Lung (tissue), 12 donors: ENCODE measurements around the gene GMIP. TPM values are rescaled to one million over a fixed set of nuclear protein-coding genes. Genes with fewer than 3 reads are reported as not detected.

ENCODE experiments used
- ATAC-seq: fragments of 200-7000 bp; cut with Tn5 transposase; one replicate; pipeline ENCODE4 v1.9.1; 2020; ENCODE audit warnings: moderate number of reproducible peaks; ENCODE audit not compliant: insufficient read depth, low FRiP score
- DNase-seq, 3 donors: peaks; one replicate each; pipeline ENCODE4 v3.0.0-alpha.2; 2013 to 2017
- H3K27ac ChIP-seq, 2 donors: one replicate each; pipeline ENCODE4 v1.5.1; 2013; ENCODE audit warnings: mild to moderate bottlenecking in 2 of 2, moderate library complexity in 2 of 2, control low read depth in 1 of 2, inconsistent platforms in 1 of 2, low read depth in 1 of 2, low read length in 1 of 2
- H3K27me3 ChIP-seq, 3 donors: one replicate each; pipeline ENCODE4 v1.5.1; 2013; ENCODE audit warnings: low read length in 2 of 3; ENCODE audit not compliant: control insufficient read depth in 3 of 3, insufficient read depth in 3 of 3
- H3K36me3 ChIP-seq, 4 donors: one replicate each; pipeline ENCODE4 v1.5.1; 2013; ENCODE audit warnings: low read length in 4 of 4, mild to moderate bottlenecking in 1 of 4, moderate library complexity in 1 of 4; ENCODE audit not compliant: control insufficient read depth in 4 of 4, insufficient read depth in 4 of 4
- H3K4me1 ChIP-seq, 5 donors: one replicate each; pipeline ENCODE4 v1.5.1; 2013; ENCODE audit warnings: low read length in 5 of 5, mild to moderate bottlenecking in 2 of 5, moderate library complexity in 1 of 5; ENCODE audit not compliant: control insufficient read depth in 5 of 5, insufficient read depth in 5 of 5
- H3K4me3 ChIP-seq: one replicate; pipeline ENCODE4 v1.5.1; 2013; ENCODE audit warnings: mild to moderate bottlenecking, control low read depth, moderate library complexity
- H3K9ac ChIP-seq, 2 donors: one replicate each; pipeline ENCODE4 v1.5.1; 2013; ENCODE audit warnings: low read length in 2 of 2, control low read depth in 1 of 2; ENCODE audit not compliant: insufficient read depth in 1 of 2
- H3K9me3 ChIP-seq, 4 donors: one replicate each; pipeline ENCODE4 v1.5.1; 2013; ENCODE audit warnings: low read length in 3 of 4, mild to moderate bottlenecking in 1 of 4, moderate library complexity in 1 of 4; ENCODE audit not compliant: control insufficient read depth in 4 of 4, insufficient read depth in 3 of 4
- WGBS, 2 donors: extraction: QIAGEN DNeasy Blood & Tissue Kit; methylation state at CpG; one replicate each; pipeline ENCODE4 v1.1.7; 2013; 5-methylcytosine and 5-hydroxymethylcytosine counted together
- polyA plus RNA-seq, 2 donors: library from polyadenylated mRNA; stranded (reverse); fragments of 200-250 nt; gene quantifications; one replicate each; pipeline ENCODE4 v1.2.1, GENCODE V29; 2013
- total RNA-seq, 2 donors: library from RNA; depleted of rRNA in 1 of 2; stranded (reverse); fragments of >200 nt in 1 of 2; gene quantifications; one replicate each; pipeline ENCODE4 v1.2.1, GENCODE V29; 2014 to 2021
- TF ChIP-seq, protein P1 (sequence below): IDR thresholded peaks from 2 replicates; pipeline ENCODE4 v1.5.1; 2012; ENCODE audit warnings: mild to moderate bottlenecking; ENCODE audit errors: control extremely low read depth, extremely low read depth
- donor health status: control.
- donor health status: control.
- donor health status: Bipolar disorder and iron deficiency.
- donor health status: healthy.
- donor health status: DM: yes; HTN: yes; CAD: no.

GMIP gene
- total and polyA plus RNA-seq, 4 donors, result 13.1 to 54.1 (median 31.6) TPM

- H3K27ac ChIP-seq, result no peak overlapping the region
- H3K36me3 ChIP-seq, result no peaks in the 10 kb centered on the region
- TF ChIP-seq, protein P1, sequence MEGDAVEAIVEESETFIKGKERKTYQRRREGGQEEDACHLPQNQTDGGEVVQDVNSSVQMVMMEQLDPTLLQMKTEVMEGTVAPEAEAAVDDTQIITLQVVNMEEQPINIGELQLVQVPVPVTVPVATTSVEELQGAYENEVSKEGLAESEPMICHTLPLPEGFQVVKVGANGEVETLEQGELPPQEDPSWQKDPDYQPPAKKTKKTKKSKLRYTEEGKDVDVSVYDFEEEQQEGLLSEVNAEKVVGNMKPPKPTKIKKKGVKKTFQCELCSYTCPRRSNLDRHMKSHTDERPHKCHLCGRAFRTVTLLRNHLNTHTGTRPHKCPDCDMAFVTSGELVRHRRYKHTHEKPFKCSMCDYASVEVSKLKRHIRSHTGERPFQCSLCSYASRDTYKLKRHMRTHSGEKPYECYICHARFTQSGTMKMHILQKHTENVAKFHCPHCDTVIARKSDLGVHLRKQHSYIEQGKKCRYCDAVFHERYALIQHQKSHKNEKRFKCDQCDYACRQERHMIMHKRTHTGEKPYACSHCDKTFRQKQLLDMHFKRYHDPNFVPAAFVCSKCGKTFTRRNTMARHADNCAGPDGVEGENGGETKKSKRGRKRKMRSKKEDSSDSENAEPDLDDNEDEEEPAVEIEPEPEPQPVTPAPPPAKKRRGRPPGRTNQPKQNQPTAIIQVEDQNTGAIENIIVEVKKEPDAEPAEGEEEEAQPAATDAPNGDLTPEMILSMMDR, result no peak
- DNase-seq, result no peak
- 89 to 91% methylated on average over 25 of the region's 25 CpGs for WGBS, 2 donors
- ATAC-seq, result no peak
- no peaks in the 10 kb centered on the region for H3K4me1 ChIP-seq
- no peak overlapping the region for H3K9ac ChIP-seq
- H3K9me3 ChIP-seq, result peaks cover 0 to 2% (median 0%) of the 10 kb centered on the region in 4 donors
- H3K4me3 ChIP-seq, result no peak overlapping the region
- H3K27me3 ChIP-seq, result no peaks in the 10 kb centered on the region
Observed at GRCh38 chr19:19579533-19580361, 63.7 kb downstream of the GMIP start.

Other genes starting within 250 kb of the GMIP start
- 10 to 100 TPM; 38.6 to 93.7 TPM for gene GATAD2A, start 238.0 kb downstream of the GMIP start, total RNA-seq
- 10 to 100 TPM; 30.6 to 36.2 TPM for gene GATAD2A, start 238.0 kb downstream of the GMIP start, polyA plus RNA-seq
- gene TSSK6, start 128.1 kb downstream of the GMIP start, total RNA-seq, result 1 to 10 TPM; 2.3 to 3.1 TPM
- 1 to 10 TPM in 1 of 2 donors, under 1 TPM in 1; 0.89 to 1.7 TPM for gene TSSK6, start 128.1 kb downstream of the GMIP start, polyA plus RNA-seq
- 100 to 1,000 TPM in 1 of 2 donors, 10 to 100 TPM in 1; 63.7 to 320 TPM for gene NDUFA13, start 127.4 kb downstream of the GMIP start, total RNA-seq
- gene NDUFA13, start 127.4 kb downstream of the GMIP start, polyA plus RNA-seq, result 100 to 1,000 TPM; 301 to 360 TPM
- 1 to 10 TPM in 1 of 2 donors, under 1 TPM in 1; 0.77 to 4.7 TPM for gene YJEFN3, start 114.7 kb downstream of the GMIP start, total RNA-seq
- gene YJEFN3, start 114.7 kb downstream of the GMIP start, polyA plus RNA-seq, result 1 to 10 TPM; 3.6 to 3.9 TPM
- under 1 TPM; 0.31 to 0.68 TPM for gene CILP2, start 105.4 kb downstream of the GMIP start, total RNA-seq
- gene CILP2, start 105.4 kb downstream of the GMIP start, polyA plus RNA-seq, result under 1 TPM; 0.06 to 0.46 TPM
- 1 to 10 TPM; 7.0 to 8.3 TPM for gene PBX4, start 25.0 kb downstream of the GMIP start, total RNA-seq
- 1 to 10 TPM; 2.2 to 6.7 TPM for gene PBX4, start 25.0 kb downstream of the GMIP start, polyA plus RNA-seq
- gene LPAR2, start 15.4 kb downstream of the GMIP start, total RNA-seq, result 10 to 100 TPM in 1 of 2 donors, 1 to 10 TPM in 1; 5.1 to 22.7 TPM
- gene LPAR2, start 15.4 kb downstream of the GMIP start, polyA plus RNA-seq, result 10 to 100 TPM; 16.2 to 42.4 TPM
- 10 to 100 TPM; 35.7 to 70.4 TPM for gene ATP13A1, start 20.0 kb upstream of the GMIP start, total RNA-seq
- 10 to 100 TPM; 40.7 to 42.5 TPM for gene ATP13A1, start 20.0 kb upstream of the GMIP start, polyA plus RNA-seq
- gene ZNF101, start 25.2 kb upstream of the GMIP start, total RNA-seq, result 10 to 100 TPM in 1 of 2 donors, 1 to 10 TPM in 1; 9.3 to 12.4 TPM
- 10 to 100 TPM in 1 of 2 donors, 1 to 10 TPM in 1; 7.4 to 11.5 TPM for gene ZNF101, start 25.2 kb upstream of the GMIP start, polyA plus RNA-seq
- 10 to 100 TPM in 1 of 2 donors, 1 to 10 TPM in 1; 4.3 to 18.1 TPM for gene ZNF14, start 89.5 kb upstream of the GMIP start, total RNA-seq
- 1 to 10 TPM; 2.6 to 3.5 TPM for gene ZNF14, start 89.5 kb upstream of the GMIP start, polyA plus RNA-seq
- gene ZNF506, start 178.1 kb upstream of the GMIP start, total RNA-seq, result 10 to 100 TPM; 18.8 to 59.4 TPM
- gene ZNF506, start 178.1 kb upstream of the GMIP start, polyA plus RNA-seq, result 1 to 10 TPM; 4.6 to 5.5 TPM
- 10 to 100 TPM in 1 of 2 donors, 1 to 10 TPM in 1; 6.1 to 13.5 TPM for gene ZNF253, start 222.2 kb upstream of the GMIP start, total RNA-seq
- 1 to 10 TPM; 2.7 to 3.5 TPM for gene ZNF253, start 222.2 kb upstream of the GMIP start, polyA plus RNA-seq